Esophagus squamous epithelium (tissue), 4 donors: ENCODE data around the gene CFHR4.

ENCODE experiments used
- CTCF ChIP-seq, 6 experiments: fragments of 450-650 bp in 4 of 6; fragments of 200-600 bp in 2 of 6; sonication (generic) in 2 of 6; IDR thresholded peaks; one replicate each; pipeline ENCODE4 v1.5.1; 2016 to 2019; ENCODE audit warnings: antibody characterized with exemption in 6 of 6, mild to moderate bottlenecking in 4 of 6, moderate library complexity in 4 of 6
- POLR2A ChIP-seq, 4 donors: fragments of 450-650 bp; IDR thresholded peaks; one replicate each; pipeline ENCODE4 v1.6.1; 2017; ENCODE audit warnings: antibody characterized with exemption in 4 of 4, mild to moderate bottlenecking in 4 of 4, moderate library complexity in 3 of 4

- TF ChIP-seq CTCF (IDR thresholded peaks at IDR 0.05) (no peak), POLR2A (IDR thresholded peaks at IDR 0.05) (no peak)
These were observed 30.7 kb upstream of the CFHR4 start for GRCh38 chr1:196857188-196857587.
